Measurements from ENCODE around the gene QSOX2.

DNA sequence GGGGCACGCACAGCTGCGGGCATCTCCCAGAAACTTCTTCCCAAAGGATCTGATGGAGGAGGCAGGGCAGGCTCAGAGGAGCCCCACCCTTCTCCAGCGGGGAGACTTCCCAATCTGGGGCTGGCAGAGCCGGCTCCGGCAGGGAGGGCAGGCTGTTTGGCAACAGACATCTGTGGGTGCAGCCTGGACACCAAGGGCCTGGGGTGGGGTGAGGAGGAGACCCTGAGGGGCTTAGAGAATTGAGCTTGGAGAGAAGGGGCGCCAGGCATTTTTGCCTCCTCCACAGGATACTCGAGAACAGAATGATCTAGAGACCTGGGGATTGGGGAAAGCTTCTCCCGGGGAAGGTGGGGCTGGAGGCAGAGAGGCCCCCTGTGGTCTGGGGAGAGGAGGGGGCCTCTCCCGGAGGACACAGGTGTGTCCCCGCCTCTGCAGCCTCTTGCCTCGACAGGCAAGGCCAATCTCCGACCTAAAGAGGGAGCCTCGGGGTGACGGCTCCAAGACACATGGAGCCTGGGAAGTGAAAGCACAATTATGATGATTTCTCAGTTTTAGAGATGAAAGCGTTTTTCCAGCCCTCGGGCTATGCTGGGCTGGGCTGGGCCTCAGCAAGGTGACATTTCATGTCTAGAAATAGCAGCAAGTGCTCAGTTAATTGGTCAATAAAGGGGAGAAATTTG lies 49.1 kb downstream of the QSOX2 start:
- TF ChIP-seq, protein P1, sequence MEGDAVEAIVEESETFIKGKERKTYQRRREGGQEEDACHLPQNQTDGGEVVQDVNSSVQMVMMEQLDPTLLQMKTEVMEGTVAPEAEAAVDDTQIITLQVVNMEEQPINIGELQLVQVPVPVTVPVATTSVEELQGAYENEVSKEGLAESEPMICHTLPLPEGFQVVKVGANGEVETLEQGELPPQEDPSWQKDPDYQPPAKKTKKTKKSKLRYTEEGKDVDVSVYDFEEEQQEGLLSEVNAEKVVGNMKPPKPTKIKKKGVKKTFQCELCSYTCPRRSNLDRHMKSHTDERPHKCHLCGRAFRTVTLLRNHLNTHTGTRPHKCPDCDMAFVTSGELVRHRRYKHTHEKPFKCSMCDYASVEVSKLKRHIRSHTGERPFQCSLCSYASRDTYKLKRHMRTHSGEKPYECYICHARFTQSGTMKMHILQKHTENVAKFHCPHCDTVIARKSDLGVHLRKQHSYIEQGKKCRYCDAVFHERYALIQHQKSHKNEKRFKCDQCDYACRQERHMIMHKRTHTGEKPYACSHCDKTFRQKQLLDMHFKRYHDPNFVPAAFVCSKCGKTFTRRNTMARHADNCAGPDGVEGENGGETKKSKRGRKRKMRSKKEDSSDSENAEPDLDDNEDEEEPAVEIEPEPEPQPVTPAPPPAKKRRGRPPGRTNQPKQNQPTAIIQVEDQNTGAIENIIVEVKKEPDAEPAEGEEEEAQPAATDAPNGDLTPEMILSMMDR (IDR thresholded peaks at IDR 0.05) = no peak
- no peak for TF ChIP-seq POLR2A (IDR thresholded peaks at IDR 0.05)

Measured in right lobe of liver (tissue), 4 donors.